ENCODE data around the gene FBXL17. TPM values are rescaled to one million over a fixed set of nuclear protein-coding genes. Genes with fewer than 3 reads are reported as not detected.

Gene FBXL17
- total and polyA plus RNA-seq, 2 of the 4 experiments (the other 2 are of a cell fraction): 3.9 to 8.1 TPM

- H3K4ac ChIP-seq (ENCODE audit: low read depth, low read length): no peak overlapping the region
- H3K9me1 ChIP-seq (ENCODE audit: insufficient read depth, low read length): no peaks in the 10 kb centered on the region
- no peak overlapping the region for H3K4me2 ChIP-seq (ENCODE audit: low read depth, low read length)
- no peaks in the 10 kb centered on the region for H3K9me3 ChIP-seq (ENCODE audit: control insufficient read depth, insufficient read depth, low read length)
- no peak for TF ChIP-seq USF2 (IDR thresholded peaks at IDR 0.05; ENCODE audit: low read depth, low read length)
- no peak for TF ChIP-seq ELK1 (IDR thresholded peaks at IDR 0.05; ENCODE audit: borderline replicate concordance, low read depth, low read length)
- TF ChIP-seq MAZ (IDR thresholded peaks at IDR 0.05; ENCODE audit: borderline replicate concordance, low read depth, low read length): no peak
- TF ChIP-seq MAFK (IDR thresholded peaks at IDR 0.05; ENCODE audit: low read depth, low read length): no peak
- no peak for TF ChIP-seq CEBPB (IDR thresholded peaks at IDR 0.05; ENCODE audit: low read depth, low read length)
- no peak for TF ChIP-seq RFX5 (IDR thresholded peaks at IDR 0.05; ENCODE audit: low read depth, low read length)
- no peak for TF ChIP-seq FOS (IDR thresholded peaks at IDR 0.05; ENCODE audit: low read depth, low read length)
- TF ChIP-seq RCOR1 (IDR thresholded peaks at IDR 0.05; ENCODE audit: insufficient replicate concordance, low read length): no peak
- TF ChIP-seq BHLHE40 (IDR thresholded peaks at IDR 0.05; ENCODE audit: low read depth, low read length): no peak
- no peak for TF ChIP-seq SMC3 (IDR thresholded peaks at IDR 0.05; ENCODE audit: low read depth, low read length)
- no peak for TF ChIP-seq MXI1 (IDR thresholded peaks at IDR 0.05; ENCODE audit: borderline replicate concordance, low read depth, low read length)
- no peak for TF ChIP-seq POLR2A (IDR thresholded peaks at IDR 0.05; ENCODE audit: low read depth, low read length)
- TF ChIP-seq CTCF (conservative IDR thresholded peaks at IDR 0.05; ENCODE audit: low read depth, low read length): no peak
- TF ChIP-seq CHD1 (IDR thresholded peaks at IDR 0.05; ENCODE audit: low read depth, low read length): no peak
- TF ChIP-seq NFE2L2 (IDR thresholded peaks at IDR 0.05; ENCODE audit: low read depth, low read length): no peak
- no peak overlapping the region for H3K9ac ChIP-seq (ENCODE audit: low read depth, low read length)
- H3K4me1 ChIP-seq (ENCODE audit: control insufficient read depth, insufficient read depth, low read length): no peaks in the 10 kb centered on the region
- no TSS peak for BruUV-seq (replicated peaks)
- no peak overlapping the region for H3K23ac ChIP-seq (ENCODE audit: low read depth, low read length)
- no peak overlapping the region for H2AK9ac ChIP-seq (replicated peaks; ENCODE audit: low read depth, low read length, poor library complexity)
- dilution Hi-C loops (cut with HindIII; ENCODE audit: low sequenced_read_pairs, unreplicated experiment): no loop called here
- no peak overlapping the region for H4K8ac ChIP-seq (ENCODE audit: low read depth in 2 of 2, low read length in 2 of 2)
- H3K56ac ChIP-seq (ENCODE audit: extremely low read depth, insufficient read depth, low read length): no peak overlapping the region
- no peak overlapping the region for H4K5ac ChIP-seq (ENCODE audit: low read depth, low read length)
- ChIA-PET CTCF (no interaction called here), POLR2A (ENCODE audit: unreplicated experiment) (no interaction called here)
- no peak overlapping the region for H2AFZ ChIP-seq (replicated peaks; ENCODE audit: low read length, poor library complexity)
- in situ Hi-C loops (cut with MboI; ENCODE audit: low sequenced_read_pairs): no loop called here
- H2BK120ac ChIP-seq (ENCODE audit: low read depth, low read length): no peak overlapping the region
- no peak overlapping the region for H2AK5ac ChIP-seq (ENCODE audit: low read depth, low read length)
- H3K27ac ChIP-seq (ENCODE audit: insufficient read depth, low read length): no peak overlapping the region
- intact Hi-C loops (cut with micrococcal nuclease): no loop called here
- no peak overlapping the region for H3K14ac ChIP-seq (replicated peaks; ENCODE audit: low read depth, low read length)
- ATAC-seq (ENCODE audit: low read depth): no peak
- no peak overlapping the region for H2BK15ac ChIP-seq (ENCODE audit: low read depth, low read length)
- no peak overlapping the region for H4K91ac ChIP-seq (ENCODE audit: insufficient read depth, low read depth, low read length)
- no peak for DNase-seq
- no peak overlapping the region for H2BK20ac ChIP-seq (ENCODE audit: low read depth, low read length)
- H3K18ac ChIP-seq (ENCODE audit: low read depth, low read length): no peak overlapping the region
- no peaks in the 10 kb centered on the region for H3K79me1 ChIP-seq (ENCODE audit: low read depth in 1 of 2, low read length in 2 of 2)
- no CpG with 5 or more reads among the region's 1 CpG for WGBS, 2 experiments (ENCODE audit: extremely low coverage in 2 of 2, insufficient read length in 1 of 2)
- peaks cover 1% of the 10 kb centered on the region; the same call in 1 of the 2 replicates for H3K36me3 ChIP-seq (ENCODE audit: control insufficient read depth, insufficient read depth, low read length)
- H2BK5ac ChIP-seq (ENCODE audit: low read depth, low read length, poor library complexity, severe bottlenecking): no peak overlapping the region
- H4K20me1 ChIP-seq (ENCODE audit: insufficient read depth, low read length): no peaks in the 10 kb centered on the region
- H3K27me3 ChIP-seq (ENCODE audit: control insufficient read depth, insufficient read depth, low read length): no peaks in the 10 kb centered on the region
- no peak overlapping the region for H3K4me3 ChIP-seq (ENCODE audit: insufficient read depth, low read depth, low read length)
These were observed 42.7 kb downstream of the FBXL17 start for GRCh38 chr5:108339220-108339619.

All from IMR-90 (cell line).